ENCODE data around the gene ELF1.

DNA sequence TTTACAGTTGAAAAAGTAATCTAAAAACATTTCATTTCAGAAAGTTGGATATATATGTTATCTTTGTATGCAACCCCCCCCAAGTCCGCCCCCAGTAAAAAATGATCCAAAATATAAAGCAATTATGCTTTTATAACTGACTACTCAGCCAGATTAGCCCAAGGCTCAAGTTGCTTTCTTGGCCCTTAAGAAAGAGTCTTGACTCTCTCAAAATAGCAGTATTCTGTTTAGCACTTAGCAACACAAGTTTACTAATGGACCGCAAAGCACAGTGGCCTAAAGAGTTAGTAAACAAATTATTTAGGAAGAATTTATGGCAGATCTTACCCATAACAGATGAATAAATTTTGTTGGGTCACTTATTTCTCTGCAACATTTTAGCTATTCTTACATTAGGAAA, 86.9 kb downstream of the ELF1 start:
- no peak for TF ChIP-seq TCF7L2 (IDR thresholded peaks at IDR 0.05; ENCODE audit: low read depth, low read length)
- no peak for TF ChIP-seq CTCF (IDR thresholded peaks at IDR 0.05)
- no peak for TF ChIP-seq POLR2AphosphoS5 (IDR thresholded peaks at IDR 0.05; ENCODE audit: low read depth, low read length)
- TF ChIP-seq REST (IDR thresholded peaks at IDR 0.05; ENCODE audit: insufficient read depth in 1 of 2, low read depth in 2 of 2, low read length in 1 of 2), result no peak

Measured in Panc1 (cell line).